NCI-H524 treated with DMSO at 0.1 percent for 48 hours (cell line): ENCODE data around the gene DLGAP3.

Experiments used
- DNase-seq: peaks from one replicate; lab custom pipeline; 2025; lab: John Stamatoyannopoulos, UW

Gene DLGAP3

GRCh38 chr1:34866762-34867109 lies 62.7 kb downstream of the DLGAP3 start:
- DNase-seq, result no peak

- no peak for DNase-seq
Observed at GRCh38 chr1:34865981-34866761, 63.3 kb downstream of the DLGAP3 start.

DNA sequence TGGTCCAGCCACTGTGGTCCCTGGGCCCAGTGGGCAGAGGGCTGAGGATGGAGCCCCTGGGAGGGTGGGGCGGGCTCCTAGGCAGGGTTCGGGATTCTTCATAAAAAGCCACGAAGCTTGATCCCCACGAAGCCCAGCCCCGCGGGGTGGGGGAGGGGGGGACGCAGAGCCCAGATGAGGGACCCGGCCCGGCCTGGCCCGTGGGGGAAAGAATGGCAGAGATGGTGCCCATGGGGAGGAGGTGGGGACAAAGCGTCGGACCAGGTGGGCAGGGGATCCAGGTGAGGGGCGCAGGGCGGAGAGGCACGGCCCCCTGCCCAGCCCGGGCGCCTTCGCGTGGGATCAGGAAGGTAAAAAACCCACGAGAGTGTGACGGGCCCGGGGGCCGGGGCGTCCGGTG lies 63.9 kb downstream of the DLGAP3 start:
- no peak for DNase-seq

DNA sequence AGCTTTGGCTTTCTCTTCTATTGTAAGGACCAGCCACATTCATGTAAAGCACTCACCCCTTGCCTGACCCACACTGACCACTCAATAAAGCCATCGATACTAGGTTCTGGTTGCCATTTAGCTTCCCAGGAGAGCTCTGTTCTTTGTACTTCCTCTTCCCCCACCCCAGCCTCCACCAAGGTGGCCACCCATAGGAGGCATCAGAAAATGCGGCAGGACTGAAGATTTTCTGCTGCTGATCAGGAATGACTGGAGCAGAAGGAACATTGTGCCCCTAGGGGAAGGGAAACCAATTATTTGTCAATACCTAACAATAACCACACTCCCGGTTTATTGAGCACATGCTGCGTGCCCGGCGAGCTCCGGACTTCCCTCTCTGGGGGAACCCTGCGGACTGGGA lies 64.7 kb downstream of the DLGAP3 start:
- DNase-seq, result no peak

DNA sequence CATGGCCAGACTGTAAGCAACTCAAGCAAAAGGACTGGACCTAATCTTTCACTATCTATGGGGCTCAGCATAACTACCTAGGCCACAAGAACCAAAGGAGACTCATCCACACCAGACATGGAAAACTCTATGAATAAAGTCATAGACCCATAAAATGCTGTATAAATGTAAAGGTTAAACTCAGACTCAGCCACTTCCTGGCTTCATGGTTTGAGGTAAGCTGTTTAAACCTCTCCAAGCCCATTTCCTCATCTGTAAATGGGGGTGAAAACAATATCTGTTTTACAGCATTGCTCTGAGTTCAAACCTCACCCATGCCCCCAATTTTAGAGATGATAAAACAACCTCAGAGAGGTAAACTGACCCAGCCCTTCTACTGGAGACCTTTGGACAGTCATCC lies 65.9 kb downstream of the DLGAP3 start:
- DNase-seq, result no peak

DNA sequence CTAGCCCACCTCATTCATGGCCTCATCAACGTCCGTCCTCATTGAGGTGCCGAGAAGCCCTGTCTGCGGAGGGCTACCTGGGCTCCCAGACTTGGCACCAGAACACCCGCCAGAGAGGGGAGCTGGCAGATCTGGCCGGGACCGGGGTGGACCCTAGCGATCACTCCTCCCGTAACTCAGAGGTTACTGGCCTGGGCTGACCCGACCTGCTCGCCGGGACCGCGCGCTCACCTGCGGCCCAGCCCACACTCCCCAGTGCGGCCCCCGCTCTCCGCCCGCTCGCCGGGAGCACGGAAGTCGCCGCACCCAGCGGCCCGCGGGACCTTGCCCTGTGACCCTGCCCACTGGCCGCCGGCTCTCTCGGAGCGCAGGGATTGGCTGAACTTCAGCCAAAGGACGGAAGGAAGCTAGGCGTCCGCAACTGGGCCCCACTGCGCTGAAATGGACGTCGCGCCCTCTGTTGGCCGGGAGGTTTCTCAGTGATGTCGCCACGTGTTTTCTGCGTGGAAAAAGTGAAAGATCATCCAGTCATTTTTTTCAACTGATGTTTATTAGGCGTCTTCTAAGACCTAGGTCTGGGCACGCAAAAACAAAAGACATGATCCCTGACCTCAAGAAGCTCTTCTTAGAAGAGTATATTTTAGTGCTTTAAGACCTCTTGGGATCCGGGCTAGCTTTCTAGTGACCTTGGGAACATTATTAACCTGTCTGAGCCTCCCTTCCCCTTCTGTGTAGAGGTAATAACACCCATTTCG lies 69.8 kb downstream of the DLGAP3 start, which contains the start of gene SMIM12:
Gene SMIM12, minus strand, starts transcription at position 304 of the 755 bp plus-strand sequence. CDS start 3,772 bp downstream, outside the sequence.
- peak; percentile 22 for DNase-seq

DNA sequence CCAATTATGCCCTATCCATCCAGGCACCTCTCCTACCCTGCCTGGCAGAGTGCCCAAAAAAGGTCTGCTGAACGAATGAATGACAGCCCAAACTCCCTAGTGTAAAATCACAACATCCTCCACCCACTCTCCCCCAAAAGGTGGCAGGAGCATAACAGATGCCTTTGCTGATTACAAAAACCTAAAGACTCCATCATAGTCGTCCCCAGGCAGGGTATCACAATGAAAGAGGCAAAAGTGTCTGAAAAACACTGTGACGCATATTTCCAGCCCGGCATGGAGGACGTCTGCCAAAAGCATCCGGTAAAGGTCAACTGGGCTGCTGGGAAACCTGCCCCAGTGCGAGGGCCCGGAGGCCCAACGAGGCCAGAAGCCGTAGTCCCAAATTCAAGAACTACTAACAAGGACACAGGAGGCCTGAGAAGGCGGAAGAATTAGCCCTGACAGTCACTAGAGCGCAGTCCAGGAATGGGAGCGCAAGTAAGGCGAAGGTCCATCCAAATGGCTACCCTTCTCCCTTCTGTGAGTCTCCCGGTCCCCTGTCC lies 70.5 kb downstream of the DLGAP3 start:
- DNase-seq, result no peak

- no peak for DNase-seq
Observed at GRCh38 chr1:34856697-34857096, 72.8 kb downstream of the DLGAP3 start.

DNA sequence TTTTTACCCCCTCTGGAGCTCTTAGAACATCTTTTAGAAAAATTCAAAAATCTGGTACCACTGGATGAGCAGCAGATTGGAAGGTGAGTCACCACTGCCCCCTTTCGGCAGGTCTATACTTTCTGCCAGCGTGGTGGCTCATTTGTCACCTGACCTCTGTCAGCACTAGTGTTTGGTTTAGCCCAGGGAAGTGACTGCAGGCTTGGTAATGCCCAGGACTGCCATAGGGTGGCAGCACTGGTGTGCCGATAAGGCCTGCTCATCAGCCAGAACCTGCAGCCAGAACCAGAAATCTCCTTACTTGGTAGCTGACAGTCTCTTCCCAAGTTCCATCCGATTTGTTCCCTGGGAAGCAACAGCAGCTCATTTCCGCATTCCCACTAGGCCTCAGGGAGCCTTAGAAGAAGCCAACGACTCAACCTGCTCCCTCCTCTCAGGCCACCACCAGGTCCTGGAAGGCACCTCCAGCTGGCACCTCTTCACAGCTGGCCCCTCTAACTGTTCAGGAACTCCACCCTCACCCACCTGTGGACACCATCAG lies 76.7 kb downstream of the DLGAP3 start:
- DNase-seq, result peak; percentile 63

- no peak for DNase-seq
Observed at GRCh38 chr1:34851431-34852105, 77.9 kb downstream of the DLGAP3 start.

DNA sequence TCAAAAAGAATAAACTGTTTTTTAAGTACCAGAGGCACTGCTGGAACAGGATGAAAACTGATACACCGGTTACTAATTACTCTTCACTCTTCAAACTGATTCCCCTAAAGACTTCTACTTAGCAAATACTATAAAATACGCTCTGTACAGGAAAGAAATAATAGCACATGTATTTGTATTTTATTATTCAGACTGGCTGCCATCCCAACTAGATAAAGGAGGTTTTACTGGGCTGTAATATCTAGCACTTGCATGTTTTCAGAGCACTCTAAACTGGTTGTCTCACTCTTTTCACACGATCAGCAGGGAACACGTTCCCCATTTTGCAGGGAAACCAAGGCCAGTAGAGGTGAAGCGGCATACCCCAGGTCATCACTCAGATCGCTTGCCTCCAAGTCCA lies 79.1 kb downstream of the DLGAP3 start:
- DNase-seq, result no peak

- DNase-seq, result no peak
Observed at GRCh38 chr1:34847094-34847493, 82.4 kb downstream of the DLGAP3 start.

GRCh38 chr1:34846265-34846664 lies 83.2 kb downstream of the DLGAP3 start:
- no peak for DNase-seq

DNA sequence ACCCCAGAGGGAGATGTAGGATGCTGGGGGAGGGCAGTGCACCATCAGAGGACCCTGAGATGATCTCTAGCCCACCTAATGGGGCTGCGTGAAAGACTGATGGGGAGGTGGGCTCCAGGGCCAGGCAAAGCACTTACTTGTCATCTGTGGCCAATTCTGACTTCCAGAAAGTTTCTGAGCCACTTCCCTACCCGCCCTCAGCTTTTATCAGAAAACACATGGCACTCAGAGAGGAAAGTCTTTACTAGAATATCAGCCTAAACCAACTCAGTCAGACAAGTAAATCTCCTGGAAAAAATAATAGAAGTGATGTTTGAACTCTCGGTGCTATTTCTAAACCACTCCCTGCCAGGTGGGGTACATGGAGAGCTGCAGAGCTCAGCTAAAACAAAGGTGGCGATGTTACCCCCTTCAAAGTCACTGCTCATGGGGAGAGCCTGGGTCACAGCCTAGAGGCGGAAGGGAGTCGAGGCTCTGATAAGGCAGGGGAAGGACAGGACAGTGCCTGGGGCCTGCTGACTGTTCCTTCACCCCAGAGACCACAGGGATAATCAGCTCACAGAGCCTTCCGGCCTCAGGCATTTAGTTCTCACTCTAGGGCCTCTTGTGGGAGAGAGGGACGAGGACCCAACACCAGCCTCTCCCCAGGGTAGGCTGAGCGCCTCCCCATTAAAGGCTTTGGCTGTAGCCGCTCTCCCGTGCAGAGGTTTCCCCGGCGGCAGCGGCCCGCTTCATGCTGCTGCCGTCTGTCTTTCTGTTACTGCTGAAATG lies 84.1 kb downstream of the DLGAP3 start:
- no peak for DNase-seq

DNA sequence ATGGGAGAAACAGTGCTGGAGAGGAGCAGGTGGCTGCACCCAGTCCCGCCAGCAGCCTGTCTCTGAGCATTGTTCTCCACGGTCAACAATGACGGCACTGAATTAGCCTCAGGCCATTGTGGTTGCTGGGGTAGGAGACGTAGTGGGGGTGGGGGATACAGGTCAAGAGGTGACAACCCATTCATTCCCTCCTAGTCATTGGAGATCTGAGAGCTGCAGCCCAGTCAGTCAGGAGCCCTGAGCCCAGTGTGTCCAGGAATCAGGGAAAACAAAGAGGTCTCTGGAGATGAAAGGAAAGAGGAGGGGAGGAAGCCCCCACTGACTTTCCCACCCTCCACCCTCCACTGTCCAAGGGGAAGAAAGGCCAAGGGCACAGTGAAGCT lies 85.2 kb downstream of the DLGAP3 start:
- DNase-seq, result no peak

DNA sequence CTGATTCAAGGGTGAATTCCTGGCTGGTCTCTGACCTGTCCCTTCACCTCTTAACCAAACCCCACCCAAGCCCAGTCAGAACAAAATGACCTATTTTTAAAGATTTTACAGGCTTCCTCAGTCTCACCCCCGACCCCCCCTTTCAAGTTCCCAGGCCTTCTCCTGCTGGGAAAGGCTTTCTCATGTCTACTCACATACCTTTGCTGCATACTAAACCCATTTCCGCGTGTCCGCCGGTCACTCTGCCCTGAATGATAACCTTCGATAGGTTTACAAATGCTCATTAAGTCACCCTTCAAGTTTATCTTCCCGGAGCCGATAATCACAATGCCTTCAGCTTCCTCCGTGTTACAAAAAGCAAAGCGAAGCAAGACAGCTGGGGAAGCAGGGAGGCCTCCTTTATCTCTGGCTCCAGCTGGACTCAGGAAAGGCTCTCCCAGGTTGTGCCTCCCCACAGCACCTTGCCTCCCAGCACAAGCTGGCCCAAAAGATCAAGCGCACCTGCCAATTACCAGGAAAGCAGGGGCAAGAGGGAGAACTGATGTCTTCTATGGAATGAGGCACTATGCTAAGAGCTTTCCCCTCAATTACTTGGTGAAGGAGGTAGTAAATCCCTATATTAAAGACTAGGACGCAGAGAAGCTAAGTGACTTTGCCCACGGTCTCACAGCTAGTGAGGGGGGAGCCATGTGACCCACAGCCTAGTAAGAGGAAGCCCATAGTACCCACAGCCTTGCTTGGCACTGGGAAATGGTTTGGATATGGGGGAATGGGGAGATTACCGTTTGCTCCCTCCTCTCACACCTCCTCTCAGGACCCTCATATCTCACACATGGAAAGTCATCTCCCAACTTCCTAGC lies 85.8 kb downstream of the DLGAP3 start:
- no peak for DNase-seq

- no peak for DNase-seq
Observed at GRCh38 chr1:34842952-34843371, 86.5 kb downstream of the DLGAP3 start.

DNA sequence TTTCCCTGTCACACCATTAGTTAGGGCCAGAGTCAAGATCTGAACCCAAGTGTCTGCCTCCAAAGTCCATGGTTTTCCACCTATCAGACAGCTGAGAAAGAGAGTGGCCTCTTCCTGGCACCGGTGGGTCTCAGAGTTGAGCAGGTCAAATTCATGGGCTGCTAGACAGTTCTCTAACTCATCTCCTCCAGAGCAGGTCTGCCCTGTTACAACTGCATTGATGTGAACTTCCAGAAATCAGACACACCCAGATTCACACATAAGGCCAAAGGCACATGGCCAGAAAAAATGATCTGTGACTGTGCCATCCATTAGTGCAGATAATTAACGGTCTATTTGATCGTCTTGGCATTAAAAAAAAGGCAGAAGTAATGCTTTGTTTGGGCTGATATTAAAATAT lies 87.4 kb downstream of the DLGAP3 start:
- DNase-seq, result no peak

DNA sequence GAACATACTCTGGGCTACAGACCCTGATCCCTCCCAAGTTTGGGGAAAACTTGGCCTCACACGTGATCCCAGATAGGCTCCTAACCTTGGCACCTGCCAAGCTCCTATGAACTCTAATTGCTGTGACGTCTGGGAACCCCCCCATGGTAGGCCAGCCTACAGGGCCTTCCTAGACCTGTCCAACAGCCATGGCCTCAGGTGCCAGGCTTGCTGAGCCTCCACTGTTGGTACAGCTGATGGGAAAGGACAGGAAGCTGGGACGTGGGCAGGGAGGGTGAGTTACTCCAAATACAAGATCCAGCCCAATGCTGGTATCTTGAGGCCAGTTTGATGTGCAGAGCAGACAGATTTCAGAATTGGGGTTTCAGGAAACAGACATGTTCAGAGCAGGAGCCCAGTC lies 89.0 kb downstream of the DLGAP3 start:
- DNase-seq, result no peak

GRCh38 chr1:34839526-34840305 lies 89.7 kb downstream of the DLGAP3 start:
- DNase-seq, result no peak
